Activated CD8-positive, alpha-beta memory T cell treated with anti-CD3 and anti-CD28 coated beads, Interleukin-2, amount 50 U/mL, for 48 hours (primary cell): Measurements from ENCODE around the gene DGAT2L6.

Experiments used
- DNase-seq: peaks from one replicate; pipeline ENCODE4 v3.0.0-alpha.2; 2020

The DGAT2L6 gene

GRCh38 chrX:70176938-70177533 is at the start of gene DGAT2L6:
Gene DGAT2L6, plus strand, starts transcription at chrX:70177483. Its CDS starts 100 bp downstream, at chrX:70177583.
- DNase-seq: no peak

- no peak for DNase-seq
Observed at GRCh38 chrX:70128071-70128470, 49.2 kb upstream of the DGAT2L6 start.

GRCh38 chrX:70129816-70130215 is 47.5 kb upstream of the DGAT2L6 start:
- DNase-seq: no peak

- DNase-seq: no peak
Observed at GRCh38 chrX:70132224-70132623, 45.1 kb upstream of the DGAT2L6 start.

- no peak for DNase-seq
Observed at GRCh38 chrX:70132877-70133302, 44.4 kb upstream of the DGAT2L6 start.

- peak; percentile 79 for DNase-seq
Observed at GRCh38 chrX:70133303-70134115, 43.8 kb upstream of the DGAT2L6 start, which contains the start of gene IGBP1. Gene IGBP1, plus strand, starts transcription at chrX:70133447. Its CDS starts 501 bp downstream, at chrX:70133948.

- no peak for DNase-seq
Observed at GRCh38 chrX:70134116-70134477, 43.2 kb upstream of the DGAT2L6 start.

GRCh38 chrX:70138622-70139021 is 38.7 kb upstream of the DGAT2L6 start:
- no peak for DNase-seq

- no peak for DNase-seq
Observed at GRCh38 chrX:70139736-70140135, 37.5 kb upstream of the DGAT2L6 start.

- DNase-seq: no peak
Observed at GRCh38 chrX:70141373-70141772, 35.9 kb upstream of the DGAT2L6 start.

GRCh38 chrX:70166601-70167590 is 10.4 kb upstream of the DGAT2L6 start:
- no peak for DNase-seq

GRCh38 chrX:70168238-70169188 is 8.8 kb upstream of the DGAT2L6 start:
- no peak for DNase-seq

- no peak for DNase-seq
Observed at GRCh38 chrX:70169281-70169680, 8.0 kb upstream of the DGAT2L6 start.

GRCh38 chrX:70171624-70172023 is 5.7 kb upstream of the DGAT2L6 start:
- no peak for DNase-seq

- DNase-seq: no peak
Observed at GRCh38 chrX:70172221-70172620, 5.1 kb upstream of the DGAT2L6 start.

GRCh38 chrX:70172964-70173363 is 4.3 kb upstream of the DGAT2L6 start:
- no peak for DNase-seq

GRCh38 chrX:70174754-70175153 is 2.5 kb upstream of the DGAT2L6 start:
- no peak for DNase-seq

GRCh38 chrX:70175338-70175737 is 1.9 kb upstream of the DGAT2L6 start:
- DNase-seq: no peak

GRCh38 chrX:70183091-70183490 is 5.8 kb downstream of the DGAT2L6 start:
- no peak for DNase-seq

- DNase-seq: no peak
Observed at GRCh38 chrX:70190225-70190624, 12.9 kb downstream of the DGAT2L6 start.

- DNase-seq: peak; percentile 66
Observed at GRCh38 chrX:70196961-70197720, 19.9 kb downstream of the DGAT2L6 start.
